Colonic mucosa (tissue), 4 donors: ENCODE data around the gene CTLA4. TPM values are rescaled to one million over a fixed set of nuclear protein-coding genes. Genes with fewer than 3 reads are reported as not detected.
"Not testable (repeated sequence)": the region's sequence is repeated elsewhere in the genome, so short reads cannot be mapped to it uniquely, and the experiment has no call there.

Experiments used
- DNase-seq: peaks from one replicate; pipeline ENCODE4 v3.0.0-alpha.2; 2020
- H3K27ac ChIP-seq: fragments of 200-600 bp; one replicate; pipeline ENCODE4 v1.8.0; 2021
- H3K27me3 ChIP-seq: fragments of 200-600 bp; one replicate; pipeline ENCODE4 v1.8.0; 2021
- H3K36me3 ChIP-seq: fragments of 200-600 bp; one replicate; pipeline ENCODE4 v1.8.0; 2021
- H3K4me1 ChIP-seq: fragments of 200-600 bp; one replicate; pipeline ENCODE4 v1.8.0; 2021; ENCODE audit warnings: mild to moderate bottlenecking
- H3K4me3 ChIP-seq: fragments of 200-600 bp; one replicate; pipeline ENCODE4 v1.8.0; 2021
- H3K9ac ChIP-seq, 2 donors: one replicate each; pipeline ENCODE4 v1.7.0; 2013; ENCODE audit warnings: control low read depth in 2 of 2, low read depth in 2 of 2, low read length in 2 of 2
- H3K9me3 ChIP-seq: fragments of 200-600 bp; one replicate; pipeline ENCODE4 v1.8.0; 2021
- CTCF ChIP-seq: fragments of 200-600 bp; IDR thresholded peaks from one replicate; pipeline ENCODE4 v1.8.0; 2022; ENCODE audit warnings: antibody characterized with exemption, mild to moderate bottlenecking
- intact Hi-C: fragments of 100-400 bp; cut with DNase I; formaldehyde crosslinking; loops from one replicate; pipeline ENCODE4 v1.14.1; 2022
- total RNA-seq, 2 donors: library from RNA; stranded (reverse); fragmentation: NEBNext Ultra II Directional in 1 of 2; extraction: Animal tissue kit (Norgen Biotek cat#: 25700) in 1 of 2; gene quantifications; one replicate each; pipeline ENCODE4 v1.2.1, GENCODE V29; 2021
- donor health status: healthy.
- donor health status: DM: no; HTN: no; CAD: no.
- donor health status: DM: no; HTN: no; CAD: no.

Gene CTLA4
- total RNA-seq, 2 donors from 2014 or later, result 0.56 to 0.84 TPM

DNA sequence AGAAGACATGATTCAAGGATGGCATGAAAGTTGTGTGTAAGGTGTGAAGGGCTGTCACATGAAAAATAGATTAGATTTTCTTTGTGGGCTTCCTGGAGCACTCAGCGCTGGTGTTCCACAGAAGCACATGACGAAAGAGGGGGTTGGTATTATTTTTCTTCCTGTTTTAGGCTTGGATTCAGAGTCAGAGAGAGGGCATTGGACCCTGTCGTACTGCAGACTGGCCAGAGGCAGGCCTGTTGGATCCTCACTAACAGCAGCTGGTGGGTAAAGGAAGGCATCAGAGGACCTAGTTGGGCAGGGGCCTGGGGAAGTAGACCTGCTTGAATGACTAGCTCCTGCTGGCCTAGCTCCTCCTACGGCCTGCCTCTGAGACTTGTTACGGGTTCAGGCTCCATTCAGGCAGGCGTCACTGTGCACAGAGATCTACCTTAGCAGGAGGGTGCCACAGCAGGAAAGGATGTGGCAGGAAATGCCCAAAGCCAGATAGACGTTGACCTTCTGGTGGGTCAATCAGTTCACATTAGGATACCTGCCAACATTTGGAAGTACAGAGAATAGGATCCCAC is 13.1 kb downstream of the CTLA4 start:
- no peaks in the 10 kb centered on the region for H3K27me3 ChIP-seq
- no peak overlapping the region for H3K27ac ChIP-seq
- TF ChIP-seq CTCF, result no peak
- no peaks in the 10 kb centered on the region for H3K4me1 ChIP-seq
- H3K9ac ChIP-seq, result no peak overlapping the region
- H3K4me3 ChIP-seq, result no peak overlapping the region
- H3K36me3 ChIP-seq, result no peaks in the 10 kb centered on the region
- intact Hi-C loops, result no loop called here
- H3K9me3 ChIP-seq, result no peaks in the 10 kb centered on the region
- DNase-seq, result no peak

- H3K4me3 ChIP-seq, H3K36me3 ChIP-seq, DNase-seq, H3K4me1 ChIP-seq, intact Hi-C loops, H3K27me3 ChIP-seq, H3K9me3 ChIP-seq, H3K27ac ChIP-seq, H3K9ac ChIP-seq: not testable (repeated sequence)
Observed at GRCh38 chr2:203881185-203881584, 13.6 kb downstream of the CTLA4 start.

DNA sequence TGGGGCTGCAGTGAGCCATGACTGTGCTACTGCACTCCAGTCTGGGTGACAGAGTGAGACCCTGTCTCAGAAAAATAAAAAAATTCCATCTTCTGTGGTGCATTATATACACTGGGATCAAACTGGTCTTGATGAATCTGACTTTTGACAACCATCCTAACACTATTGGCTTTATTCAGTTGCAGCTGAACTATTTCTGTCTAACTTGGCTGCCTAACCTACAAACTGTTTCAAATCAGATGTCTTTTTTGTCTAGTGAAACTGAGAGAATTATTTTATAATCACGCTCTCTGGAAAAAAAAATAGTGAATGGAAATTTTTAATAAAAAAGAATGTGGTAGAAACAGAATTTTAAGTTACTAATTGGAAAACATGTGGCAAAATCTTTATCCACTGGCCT is 15.0 kb downstream of the CTLA4 start:
- no peak for DNase-seq
- no peaks in the 10 kb centered on the region for H3K27me3 ChIP-seq
- H3K9me3 ChIP-seq, result no peaks in the 10 kb centered on the region
- H3K9ac ChIP-seq, result no peak overlapping the region
- H3K36me3 ChIP-seq, result no peaks in the 10 kb centered on the region
- intact Hi-C loops, result no loop called here
- no peak overlapping the region for H3K4me3 ChIP-seq
- TF ChIP-seq CTCF, result no peak
- no peaks in the 10 kb centered on the region for H3K4me1 ChIP-seq
- H3K27ac ChIP-seq, result no peak overlapping the region

- no peaks in the 10 kb centered on the region for H3K27me3 ChIP-seq
- DNase-seq, result no peak
- H3K4me1 ChIP-seq, result no peaks in the 10 kb centered on the region
- intact Hi-C loops, result no loop called here
- H3K9me3 ChIP-seq, result no peaks in the 10 kb centered on the region
- H3K36me3 ChIP-seq, result no peaks in the 10 kb centered on the region
- H3K9ac ChIP-seq, result no peak overlapping the region
- H3K4me3 ChIP-seq, result no peak overlapping the region
- no peak overlapping the region for H3K27ac ChIP-seq
- no peak for TF ChIP-seq CTCF
Observed at GRCh38 chr2:203886661-203887151, 19.1 kb downstream of the CTLA4 start.

DNA sequence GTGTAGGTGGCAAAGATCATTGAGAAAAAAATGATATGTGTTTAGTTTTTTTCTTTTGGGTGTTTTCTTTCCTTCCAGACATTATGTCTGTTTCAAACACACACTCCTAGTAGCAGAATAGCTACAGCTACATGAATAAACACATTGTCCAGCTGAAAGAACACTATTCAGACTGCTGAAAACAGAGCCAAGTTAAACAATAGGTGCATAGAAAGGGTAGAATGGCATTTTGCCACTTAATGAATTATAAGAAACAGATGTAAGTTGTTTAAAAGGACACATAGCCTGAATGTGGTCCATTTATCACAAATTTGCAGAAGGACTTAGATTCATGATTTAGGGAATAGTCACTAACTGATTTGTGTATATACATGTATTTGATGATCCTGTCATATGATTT is 20.1 kb downstream of the CTLA4 start:
- Histone ChIP-seq H3K36me3 (no peaks in the 10 kb centered on the region), H3K9me3 (no peaks in the 10 kb centered on the region), H3K4me3 (no peak overlapping the region), H3K4me1 (no peaks in the 10 kb centered on the region), H3K9ac (no peak overlapping the region), H3K27me3 (no peaks in the 10 kb centered on the region), H3K27ac (no peak overlapping the region)
- TF ChIP-seq CTCF, result no peak
- intact Hi-C loops, result no loop called here
- no peak for DNase-seq

- TF ChIP-seq CTCF, result no peak
- DNase-seq, result no peak
- Histone ChIP-seq H3K27me3 (no peaks in the 10 kb centered on the region), H3K9me3 (no peaks in the 10 kb centered on the region), H3K36me3 (no peaks in the 10 kb centered on the region), H3K27ac (no peak overlapping the region), H3K9ac (no peak overlapping the region), H3K4me3 (no peak overlapping the region), H3K4me1 (no peaks in the 10 kb centered on the region)
- intact Hi-C loops, result no loop called here
Observed at GRCh38 chr2:203889542-203889941, 22.0 kb downstream of the CTLA4 start.
